SH-SY5Y (cell line): Measurements from ENCODE around the gene SNCA.

ENCODE experiments used
- GATA2 ChIP-seq: IDR thresholded peaks from 2 replicates; pipeline ENCODE4 v1.6.1; 2011; ENCODE audit warnings: mild to moderate bottlenecking, low read depth, low read length
- GATA3 ChIP-seq: IDR thresholded peaks from 2 replicates; pipeline ENCODE4 v1.6.1; 2011; ENCODE audit warnings: low read depth, mild to moderate bottlenecking, low read length, moderate library complexity

DNA sequence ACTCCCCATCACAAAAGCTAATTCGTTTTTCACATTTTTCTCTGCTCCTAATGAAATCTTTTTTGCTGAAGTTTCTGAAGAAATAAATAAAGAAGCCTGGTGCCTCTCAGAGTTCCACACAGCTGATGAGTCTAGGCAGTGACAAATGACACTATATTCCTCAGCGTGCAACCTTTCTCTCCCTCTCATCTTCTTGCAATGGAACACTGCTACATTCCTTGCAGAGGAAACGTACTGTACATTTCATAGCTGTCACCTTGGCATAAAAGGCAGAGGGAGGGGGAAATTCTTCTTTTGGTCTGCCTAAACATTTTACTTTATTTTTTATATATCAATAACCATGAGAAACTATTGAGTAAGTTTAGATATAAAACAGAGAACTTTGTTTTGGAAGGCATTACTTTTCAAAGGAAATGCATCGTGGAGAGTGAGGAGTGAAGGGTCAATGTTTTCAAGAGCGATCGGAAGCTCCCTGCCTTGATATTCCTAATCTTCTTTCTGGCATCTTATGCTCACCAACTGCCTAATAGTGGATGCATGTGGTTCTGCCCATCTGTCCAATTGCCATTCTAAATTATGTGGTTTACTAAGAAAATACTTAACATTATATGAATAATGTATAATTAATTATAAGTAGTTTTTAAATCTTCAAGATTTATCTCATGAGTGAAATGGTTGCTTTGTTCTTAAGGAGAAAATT is 29.4 kb downstream of the SNCA start:
- TF ChIP-seq GATA3: no peak
- TF ChIP-seq GATA2: no peak
